ENCODE measurements around the gene PDK2.

GRCh38 chr17:50095626-50096037, 481 bp downstream of the PDK2 start:
- TF ChIP-seq POLR2A (IDR thresholded peaks at IDR 0.05; ENCODE audit: low read length) (no peak), GATA1 (IDR thresholded peaks at IDR 0.05; ENCODE audit: low read depth, low read length) (no peak)

Measured in erythroblast (primary cell).